ENCODE results near the gene PALM. TPM values are rescaled to one million over a fixed set of nuclear protein-coding genes. Genes with fewer than 3 reads are reported as not detected.

Gene PALM
- polyA plus RNA-seq, 2 of the 4 experiments (the other 2 are of a cell fraction): 3.0 to 15.7 TPM

- H3K9me3 ChIP-seq: no peaks in the 10 kb centered on the region
- DNase-seq (ENCODE audit: low read depth in 1 of 2, low spot score in 1 of 2) (no peak), ATAC-seq (no peak), FAIRE-seq (no peak)
- ChIA-PET POLR2A (interaction anchor here (1.2 kb wide), 1 partner anchor 45 kb away, joined by 6 read pairs; the partner anchor contains the start of gene POLRMT), CTCF (interaction anchor here (0.6 to 2.0 kb wide), 7 partner anchors 8 to 188 kb away, joined by 3 to 7 read pairs (median 3); no protein-coding TSS in a partner anchor)
- H3K4me1 ChIP-seq: peaks cover 26% of the 10 kb centered on the region
- peak overlapping the region; percentile 77 for H3K4me2 ChIP-seq
- peak overlapping the region; percentile 99 for H3K27ac ChIP-seq
- WGBS (ENCODE audit: missing lambda C conversion rate): 73% methylated on average over 3 of the region's 16 CpGs
- peak overlapping the region; percentile 64 for H3K4me3 ChIP-seq
- TF ChIP-seq EP300 (IDR thresholded peaks at IDR 0.05): no peak
- no peak for TF ChIP-seq POLR2A (IDR thresholded peaks at IDR 0.05; ENCODE audit: low read length)
- no peak for TF ChIP-seq RAD21 (conservative IDR thresholded peaks at IDR 0.05 in 1 of 2, IDR thresholded peaks at IDR 0.05 in 1 of 2)
- TF ChIP-seq NFE2L2 (conservative IDR thresholded peaks at IDR 0.05; ENCODE audit: low read length): no peak
These were observed 29.8 kb upstream of the PALM start for GRCh38 chr19:678791-679388.

GRCh38 chr19:679418-680286 lies 29.1 kb upstream of the PALM start:
- Histone ChIP-seq H3K9me3 (no peaks in the 10 kb centered on the region), H3K4me1 (peaks cover 26% of the 10 kb centered on the region), H3K4me3 (peak overlapping the region; percentile 64), H3K4me2 (peak overlapping the region; percentile 77), H3K27ac (peak overlapping the region; percentile 99)
- 24% methylated on average over 6 of the region's 69 CpGs for WGBS (ENCODE audit: missing lambda C conversion rate)
- ATAC-seq: peak; percentile 19 to 32
- ChIA-PET CTCF (interaction anchor here (0.6 to 2.0 kb wide), 9 partner anchors 9 to 189 kb away, joined by 3 to 7 read pairs (median 4); no protein-coding TSS in a partner anchor), POLR2A (interaction anchor here (0.6 to 1.2 kb wide), 2 partner anchors 16 to 46 kb away, joined by 4 to 6 read pairs; partner anchors contain the start of genes POLRMT and RNF126)
- TF ChIP-seq EHF (CRISPR knock-in tag; IDR thresholded peaks at IDR 0.05) (0 out of 2 replicates have a peak, but pooled peaks have one; percentile 38), PBX3 (IDR thresholded peaks at IDR 0.05) (peak; percentile 9; the same call in 1 of the 2 replicates), HOXB5 (CRISPR knock-in tag; IDR thresholded peaks at IDR 0.05) (0 out of 2 replicates have a peak, but pooled peaks have one; percentile 38), ZC3H11A (IDR thresholded peaks at IDR 0.05) (no peak), PHF8 (IDR thresholded peaks at IDR 0.05; ENCODE audit: borderline replicate concordance, low read depth) (peak; percentile 48; the same call in 1 of the 2 replicates), JUN (IDR thresholded peaks at IDR 0.05) (peak in 1 of 2 experiments; percentile 87; a peak in 1 of 5 replicates), EHMT2 (IDR thresholded peaks at IDR 0.05; ENCODE audit: low read depth) (no peak), E2F6 (IDR thresholded peaks at IDR 0.05; ENCODE audit: borderline replicate concordance, low read depth) (0 out of 2 replicates have a peak, but pooled peaks have one; percentile 30), RAD21 (conservative IDR thresholded peaks at IDR 0.05 in 1 of 2, IDR thresholded peaks at IDR 0.05 in 1 of 2) (no peak), GATA3 (IDR thresholded peaks at IDR 0.05; ENCODE audit: borderline replicate concordance) (peak; percentile 33; the same call in 1 of the 2 replicates)
- DNase-seq (ENCODE audit: low read depth in 1 of 2, low spot score in 1 of 2): peak; percentile 59 to 78
- no peak for FAIRE-seq

GRCh38 chr19:680287-681028 lies 28.3 kb upstream of the PALM start:
- peak; percentile 48 to 56 for ATAC-seq
- DNase-seq (ENCODE audit: low read depth in 1 of 2, low spot score in 1 of 2): peak; percentile 71 to 98
- H3K9me3 ChIP-seq: no peaks in the 10 kb centered on the region
- H3K4me3 ChIP-seq: peak overlapping the region; percentile 64
- FAIRE-seq: no peak
- peaks cover 21% of the 10 kb centered on the region for H3K4me1 ChIP-seq
- H3K4me2 ChIP-seq: peak overlapping the region; percentile 77
- 13% methylated on average over 2 of the region's 70 CpGs for WGBS (ENCODE audit: missing lambda C conversion rate)
- CTCF ChIA-PET: interaction anchor here (0.8 to 1.9 kb wide), 4 partner anchors 11 to 96 kb away, joined by 3 to 7 read pairs (median 5); no protein-coding TSS in a partner anchor
- H3K27ac ChIP-seq: peak overlapping the region; percentile 99
- POLR2A ChIA-PET: interaction anchor here (0.6 to 0.8 kb wide), 3 partner anchors 23 to 93 kb away, joined by 3 to 5 read pairs (median 4); no protein-coding TSS in a partner anchor
- no peak for TF ChIP-seq BHLHE40 (IDR thresholded peaks at IDR 0.05; ENCODE audit: low read depth, low read length)
- peak; percentile 41; the same call in 2 of the 3 replicates for TF ChIP-seq SMC3 (IDR thresholded peaks at IDR 0.05)
- TF ChIP-seq HES2 (IDR thresholded peaks at IDR 0.05): no peak
- no peak for TF ChIP-seq ATOH8 (CRISPR knock-in tag; IDR thresholded peaks at IDR 0.05; ENCODE audit: low read depth)
- TF ChIP-seq HOXB5 (CRISPR knock-in tag; IDR thresholded peaks at IDR 0.05): peak; percentile 4; the same call in 1 of the 2 replicates
- no peak for TF ChIP-seq EP300 (IDR thresholded peaks at IDR 0.05)
- TF ChIP-seq KDM5A (IDR thresholded peaks at IDR 0.05): no peak
- TF ChIP-seq MAFK (IDR thresholded peaks at IDR 0.05; ENCODE audit: partially characterized antibody): no peak
- TF ChIP-seq GATA3 (IDR thresholded peaks at IDR 0.05; ENCODE audit: borderline replicate concordance): peak; percentile 7; the same call in 1 of the 2 replicates
- TF ChIP-seq ZNF302 (CRISPR knock-in tag; IDR thresholded peaks at IDR 0.05): no peak
- TF ChIP-seq CHD2 (IDR thresholded peaks at IDR 0.05; ENCODE audit: low read length, partially characterized antibody): no peak
- no peak for TF ChIP-seq RARB (CRISPR knock-in tag; IDR thresholded peaks at IDR 0.05)
- TF ChIP-seq POLR2A (IDR thresholded peaks at IDR 0.05; ENCODE audit: low read length): peak; percentile 79
- TF ChIP-seq ZSCAN20 (CRISPR knock-in tag; IDR thresholded peaks at IDR 0.05): no peak
- no peak for TF ChIP-seq EHF (CRISPR knock-in tag; IDR thresholded peaks at IDR 0.05)
- TF ChIP-seq MAZ (IDR thresholded peaks at IDR 0.05; ENCODE audit: borderline replicate concordance, low read depth, low read length): 0 out of 2 replicates have a peak, but pooled peaks have one; percentile 21

Measured in A549 (cell line).